ENCODE data around the gene KAZN. TPM values are rescaled to one million over a fixed set of nuclear protein-coding genes. Genes with fewer than 3 reads are reported as not detected.

The KAZN gene
- polyA plus RNA-seq, 1 of the 3 experiments (the other 2 are of a cell fraction) = 6.8 TPM

GRCh38 chr1:14794906-14795305 lies 196.4 kb downstream of the KAZN start:
- 43% methylated on average over 5 of the region's 5 CpGs for WGBS (ENCODE audit: low lambda C conversion rate)
- no peaks in the 10 kb centered on the region for H3K79me2 ChIP-seq (ENCODE audit: insufficient read depth)
- ChIA-PET POLR2A (interaction anchor here (0.6 kb wide), 1 partner anchor 10 kb away, joined by 3 read pairs; no protein-coding TSS in a partner anchor), CTCF (no interaction called here)
- no peaks in the 10 kb centered on the region for H3K4me1 ChIP-seq (ENCODE audit: control insufficient read depth in 1 of 2, insufficient read depth in 2 of 2, low read depth in 1 of 2, low read length in 1 of 2)
- no peaks in the 10 kb centered on the region for H3K9me2 ChIP-seq
- TF ChIP-seq GATA2 (CRISPR knock-in tag; IDR thresholded peaks at IDR 0.05) (no peak), NRF1 (IDR thresholded peaks at IDR 0.05; ENCODE audit: low read depth, low read length) (no peak), FOXJ3 (CRISPR knock-in tag; IDR thresholded peaks at IDR 0.05) (no peak), MXI1 (IDR thresholded peaks at IDR 0.05; ENCODE audit: low read depth, low read length) (no peak), USF1 (IDR thresholded peaks at IDR 0.05; ENCODE audit: borderline replicate concordance, low read depth) (no peak), MAX (IDR thresholded peaks at IDR 0.05; ENCODE audit: low read depth) (no peak), EZH2phosphoT487 (IDR thresholded peaks at IDR 0.05; ENCODE audit: borderline replicate concordance, low read depth) (no peak), RCOR1 (IDR thresholded peaks at IDR 0.05; ENCODE audit: low read length) (no peak), CHD2 (IDR thresholded peaks at IDR 0.05; ENCODE audit: low read length, partially characterized antibody) (no peak), FOSL2 (IDR thresholded peaks at IDR 0.05; ENCODE audit: borderline replicate concordance, low read depth) (no peak), NFIC (IDR thresholded peaks at IDR 0.05; ENCODE audit: borderline replicate concordance) (no peak), TEAD4 (IDR thresholded peaks at IDR 0.05; ENCODE audit: borderline replicate concordance, insufficient read depth) (no peak), PBX3 (IDR thresholded peaks at IDR 0.05) (no peak), MEF2A (IDR thresholded peaks at IDR 0.05; ENCODE audit: borderline replicate concordance, low read depth) (no peak), SMC3 (IDR thresholded peaks at IDR 0.05; ENCODE audit: low read depth, low read length) (no peak), JUND (IDR thresholded peaks at IDR 0.05) (no peak), EP300 (IDR thresholded peaks at IDR 0.05; ENCODE audit: borderline replicate concordance in 1 of 2, low read depth in 1 of 2, low read length in 1 of 2) (no peak), RXRA (IDR thresholded peaks at IDR 0.05; ENCODE audit: borderline replicate concordance, low read depth) (no peak)
- H3K9ac ChIP-seq = no peak overlapping the region
- no peak overlapping the region for H3K27ac ChIP-seq (ENCODE audit: low read depth in 2 of 2, low read length in 1 of 2)
- H2AFZ ChIP-seq (ENCODE audit: low read depth) = no peak overlapping the region
- no peaks in the 10 kb centered on the region for H3F3A ChIP-seq (replicated peaks; ENCODE audit: insufficient read depth)
- no peak overlapping the region for H3K4me2 ChIP-seq
- H3K36me3 ChIP-seq (replicated peaks in 1 of 2; ENCODE audit: control insufficient read depth in 1 of 2, insufficient read depth in 2 of 2, low read length in 1 of 2) = no peaks in the 10 kb centered on the region
- DNase-seq = no peak
- no peaks in the 10 kb centered on the region for H4K20me1 ChIP-seq (ENCODE audit: insufficient read depth)
- no peaks in the 10 kb centered on the region for H3K9me3 ChIP-seq
- no peaks in the 10 kb centered on the region for H3K27me3 ChIP-seq (ENCODE audit: insufficient read depth)
- H3K4me3 ChIP-seq (ENCODE audit: low read depth in 2 of 2, low read length in 1 of 2) = no peak overlapping the region

GRCh38 chr1:14795589-14795988 lies 197.1 kb downstream of the KAZN start:
- Histone ChIP-seq H3K79me2 (ENCODE audit: insufficient read depth) (no peaks in the 10 kb centered on the region), H3K9ac (no peak overlapping the region), H3K36me3 (replicated peaks in 1 of 2; ENCODE audit: control insufficient read depth in 1 of 2, insufficient read depth in 2 of 2, low read length in 1 of 2) (no peaks in the 10 kb centered on the region), H3F3A (replicated peaks; ENCODE audit: insufficient read depth) (no peaks in the 10 kb centered on the region), H3K4me2 (no peak overlapping the region), H3K9me3 (no peaks in the 10 kb centered on the region), H3K4me3 (ENCODE audit: low read depth in 2 of 2, low read length in 1 of 2) (no peak overlapping the region), H3K4me1 (ENCODE audit: control insufficient read depth in 1 of 2, insufficient read depth in 2 of 2, low read depth in 1 of 2, low read length in 1 of 2) (no peaks in the 10 kb centered on the region), H3K27ac (ENCODE audit: low read depth in 2 of 2, low read length in 1 of 2) (no peak overlapping the region), H4K20me1 (ENCODE audit: insufficient read depth) (no peaks in the 10 kb centered on the region), H3K27me3 (ENCODE audit: insufficient read depth) (no peaks in the 10 kb centered on the region), H3K9me2 (no peaks in the 10 kb centered on the region), H2AFZ (ENCODE audit: low read depth) (no peak overlapping the region)
- CTCF ChIA-PET = interaction anchor here (1.1 kb wide), 1 partner anchor 16 kb away, joined by 3 read pairs; no protein-coding TSS in a partner anchor
- 51% methylated on average over 3 of the region's 3 CpGs for WGBS (ENCODE audit: low lambda C conversion rate)
- no peak for DNase-seq
- POLR2A ChIA-PET = no interaction called here
- TF ChIP-seq FOXJ3 (CRISPR knock-in tag; IDR thresholded peaks at IDR 0.05) (no peak), REST (IDR thresholded peaks at IDR 0.05; ENCODE audit: low read depth, low read length) (no peak), IRF3 (IDR thresholded peaks at IDR 0.05; ENCODE audit: low read depth, low read length) (no peak), PBX3 (IDR thresholded peaks at IDR 0.05) (no peak), RFX5 (IDR thresholded peaks at IDR 0.05; ENCODE audit: low read length) (no peak)
